ENCODE measurements around the gene COLQ.

GRCh38 chr3:15429080-15429479 lies 92.4 kb downstream of the COLQ start:
- no peak for TF ChIP-seq CTCF (IDR thresholded peaks at IDR 0.05)
- no peak for TF ChIP-seq POLR2AphosphoS5 (IDR thresholded peaks at IDR 0.05)
- TF ChIP-seq POLR2A (IDR thresholded peaks at IDR 0.05): no peak
